Measurements from ENCODE around the gene CCDC59.
"Not testable (repeated sequence)": the region's sequence is repeated elsewhere in the genome, so short reads cannot be mapped to it uniquely, and the experiment has no call there.

Gene CCDC59

GRCh38 chr12:82361461-82361915 lies 3.3 kb upstream of the CCDC59 start:
- no peak for TF ChIP-seq CTCF (IDR thresholded peaks at IDR 0.05; ENCODE audit: poor library complexity, severe bottlenecking)
- DNase-seq (ENCODE audit: low spot score) (no peak), ATAC-seq (ENCODE audit: low read depth) (no peak)
- Histone ChIP-seq H3K4me1 (ENCODE audit: insufficient read depth, poor library complexity, severe bottlenecking) (peaks cover 20% of the 10 kb centered on the region), H3K36me3 (ENCODE audit: low read depth) (peaks cover 8% of the 10 kb centered on the region), H3K9me3 (ENCODE audit: severe bottlenecking) (no peaks in the 10 kb centered on the region), H3K27ac (ENCODE audit: poor library complexity, severe bottlenecking) (no peak overlapping the region), H3K27me3 (ENCODE audit: insufficient read depth, poor library complexity, severe bottlenecking) (no peaks in the 10 kb centered on the region), H3K4me3 (ENCODE audit: severe bottlenecking) (no peak overlapping the region)

GRCh38 chr12:82360834-82361233 lies 2.6 kb upstream of the CCDC59 start:
- Histone ChIP-seq H3K36me3 (ENCODE audit: low read depth) (peaks cover 15% of the 10 kb centered on the region), H3K4me1 (ENCODE audit: insufficient read depth, poor library complexity, severe bottlenecking) (peaks cover 20% of the 10 kb centered on the region)
- H3K27ac ChIP-seq (ENCODE audit: poor library complexity, severe bottlenecking); H3K27me3 ChIP-seq (ENCODE audit: insufficient read depth, poor library complexity, severe bottlenecking); DNase-seq (ENCODE audit: low spot score); H3K9me3 ChIP-seq (ENCODE audit: severe bottlenecking); ATAC-seq (ENCODE audit: low read depth); H3K4me3 ChIP-seq (ENCODE audit: severe bottlenecking): not testable (repeated sequence)

- no peaks in the 10 kb centered on the region for H3K9me3 ChIP-seq (ENCODE audit: severe bottlenecking)
- peak overlapping the region; percentile 95 for H3K4me3 ChIP-seq (ENCODE audit: severe bottlenecking)
- ATAC-seq (ENCODE audit: low read depth) = peak; percentile 17; the same call in 1 of the 3 replicates
- H3K27ac ChIP-seq (ENCODE audit: poor library complexity, severe bottlenecking) = peak overlapping the region; percentile 53
- peaks cover 20% of the 10 kb centered on the region for H3K4me1 ChIP-seq (ENCODE audit: insufficient read depth, poor library complexity, severe bottlenecking)
- H3K27me3 ChIP-seq (ENCODE audit: insufficient read depth, poor library complexity, severe bottlenecking) = no peaks in the 10 kb centered on the region
- no peak for TF ChIP-seq CTCF (IDR thresholded peaks at IDR 0.05; ENCODE audit: poor library complexity, severe bottlenecking)
- peaks cover 32% of the 10 kb centered on the region for H3K36me3 ChIP-seq (ENCODE audit: low read depth)
- DNase-seq (ENCODE audit: low spot score) = no peak
Measured at GRCh38 chr12:82359115-82359478, 910 bp upstream of the CCDC59 start.

GRCh38 chr12:82357845-82358199 lies 365 bp downstream of the CCDC59 start:
- ATAC-seq (ENCODE audit: low read depth) = no peak
- Histone ChIP-seq H3K4me3 (ENCODE audit: severe bottlenecking) (peak overlapping the region; percentile 95), H3K27ac (ENCODE audit: poor library complexity, severe bottlenecking) (peak overlapping the region; percentile 53), H3K36me3 (ENCODE audit: low read depth) (peaks cover 45% of the 10 kb centered on the region), H3K9me3 (ENCODE audit: severe bottlenecking) (no peaks in the 10 kb centered on the region), H3K27me3 (ENCODE audit: insufficient read depth, poor library complexity, severe bottlenecking) (no peaks in the 10 kb centered on the region), H3K4me1 (ENCODE audit: insufficient read depth, poor library complexity, severe bottlenecking) (peaks cover 20% of the 10 kb centered on the region)
- no peak for DNase-seq (ENCODE audit: low spot score)
- TF ChIP-seq CTCF (IDR thresholded peaks at IDR 0.05; ENCODE audit: poor library complexity, severe bottlenecking) = no peak

- peak overlapping the region; percentile 53 for H3K27ac ChIP-seq (ENCODE audit: poor library complexity, severe bottlenecking)
- TF ChIP-seq CTCF (IDR thresholded peaks at IDR 0.05; ENCODE audit: poor library complexity, severe bottlenecking) = no peak
- no peaks in the 10 kb centered on the region for H3K27me3 ChIP-seq (ENCODE audit: insufficient read depth, poor library complexity, severe bottlenecking)
- H3K36me3 ChIP-seq (ENCODE audit: low read depth) = peaks cover 50% of the 10 kb centered on the region
- ATAC-seq (ENCODE audit: low read depth) (no peak), DNase-seq (ENCODE audit: low spot score) (no peak)
- H3K4me1 ChIP-seq (ENCODE audit: insufficient read depth, poor library complexity, severe bottlenecking) = peaks cover 20% of the 10 kb centered on the region
- H3K4me3 ChIP-seq (ENCODE audit: severe bottlenecking) = peak overlapping the region; percentile 95
- no peaks in the 10 kb centered on the region for H3K9me3 ChIP-seq (ENCODE audit: severe bottlenecking)
Measured at GRCh38 chr12:82357340-82357739, 847 bp downstream of the CCDC59 start.
